Activated CD4-positive, alpha-beta memory T cell treated with anti-CD3 and anti-CD28 coated beads, Interleukin-2, amount 10 ng/mL, durations not matched to agents 7 days and 5 days (primary cell): ENCODE results near the gene ADCY5. TPM values are rescaled to one million over a fixed set of nuclear protein-coding genes. Genes with fewer than 3 reads are reported as not detected.

ENCODE experiments used
- CTCF ChIA-PET: fragments of 350-600 bp; sonication (Branson Sonifier 250); formaldehyde crosslinking; loops from one replicate; lab custom pipeline; 2021; ENCODE audit warnings: antibody characterized with exemption, inconsistent platforms; lab: Charles Lee
- POLR2A ChIA-PET: fragments of 350-600 bp; sonication (Branson Sonifier 250); formaldehyde crosslinking; loops from one replicate; lab custom pipeline; 2021; ENCODE audit warnings: antibody characterized with exemption; lab: Charles Lee
- DNase-seq: peaks from one replicate; pipeline ENCODE4 v3.0.0-alpha.2; 2020
- H3K27ac Mint-ChIP-seq: one replicate; pipeline ENCODE4 v1.8.0; 2021; ENCODE audit warnings: mild to moderate bottlenecking, mixed read lengths
- H3K27me3 Mint-ChIP-seq: one replicate; pipeline ENCODE4 v1.8.0; 2021; ENCODE audit warnings: mixed read lengths
- H3K36me3 Mint-ChIP-seq: one replicate; pipeline ENCODE4 v1.8.0; 2021; ENCODE audit warnings: low read depth, mixed read lengths
- H3K4me1 Mint-ChIP-seq: one replicate; pipeline ENCODE4 v1.8.0; 2021; ENCODE audit warnings: mixed read lengths
- H3K4me3 Mint-ChIP-seq: one replicate; pipeline ENCODE4 v1.8.0; 2021; ENCODE audit warnings: mild to moderate bottlenecking, mixed read lengths
- H3K9me3 Mint-ChIP-seq: one replicate; pipeline ENCODE4 v1.8.0; 2021; ENCODE audit warnings: mixed read lengths
- total RNA-seq, 2 experiments: library from RNA; stranded (reverse); gene quantifications; one replicate each; pipeline ENCODE4 v1.2.3, GENCODE V29; 2021

The ADCY5 gene
- total RNA-seq, 2 experiments from 2014 or later = not detected

- Mint-ChIP-seq H3K27me3 (peaks cover 21% of the 10 kb centered on the region), H3K27ac (no peak overlapping the region), H3K4me1 (peaks cover 13% of the 10 kb centered on the region), H3K4me3 (no peak overlapping the region), H3K36me3 (no peaks in the 10 kb centered on the region), H3K9me3 (no peaks in the 10 kb centered on the region)
- no peak for DNase-seq
- POLR2A ChIA-PET = no interaction called here
- CTCF ChIA-PET = no interaction called here
Observed at GRCh38 chr3:123348471-123349200, 100.3 kb downstream of the ADCY5 start.

GRCh38 chr3:123347691-123348264 is 101.1 kb downstream of the ADCY5 start:
- H3K9me3 Mint-ChIP-seq = no peaks in the 10 kb centered on the region
- H3K27ac Mint-ChIP-seq = no peak overlapping the region
- H3K4me1 Mint-ChIP-seq = peaks cover 13% of the 10 kb centered on the region
- H3K4me3 Mint-ChIP-seq = no peak overlapping the region
- CTCF ChIA-PET = no interaction called here
- H3K36me3 Mint-ChIP-seq = no peaks in the 10 kb centered on the region
- peaks cover 21% of the 10 kb centered on the region for H3K27me3 Mint-ChIP-seq
- DNase-seq = no peak
- POLR2A ChIA-PET = interaction anchor here (0.7 kb wide), 1 partner anchor 9 kb away, joined by 3 read pairs; no protein-coding TSS in a partner anchor

- DNase-seq = no peak
- Mint-ChIP-seq H3K27ac (no peak overlapping the region), H3K36me3 (no peaks in the 10 kb centered on the region), H3K27me3 (peaks cover 21% of the 10 kb centered on the region), H3K4me3 (no peak overlapping the region), H3K9me3 (no peaks in the 10 kb centered on the region), H3K4me1 (peaks cover 13% of the 10 kb centered on the region)
- ChIA-PET POLR2A (interaction anchor here (0.7 kb wide), 1 partner anchor 9 kb away, joined by 3 read pairs; no protein-coding TSS in a partner anchor), CTCF (no interaction called here)
Observed at GRCh38 chr3:123347205-123347604, 101.7 kb downstream of the ADCY5 start.

GRCh38 chr3:123346021-123346420 is 102.9 kb downstream of the ADCY5 start:
- no peaks in the 10 kb centered on the region for H3K9me3 Mint-ChIP-seq
- no peak for DNase-seq
- H3K27me3 Mint-ChIP-seq = peaks cover 23% of the 10 kb centered on the region
- no peak overlapping the region for H3K27ac Mint-ChIP-seq
- POLR2A ChIA-PET = no interaction called here
- H3K36me3 Mint-ChIP-seq = no peaks in the 10 kb centered on the region
- H3K4me1 Mint-ChIP-seq = peaks cover 13% of the 10 kb centered on the region
- H3K4me3 Mint-ChIP-seq = no peak overlapping the region
- CTCF ChIA-PET = no interaction called here

- H3K4me1 Mint-ChIP-seq = peaks cover 13% of the 10 kb centered on the region
- ChIA-PET CTCF (no interaction called here), POLR2A (no interaction called here)
- H3K36me3 Mint-ChIP-seq = no peaks in the 10 kb centered on the region
- H3K27me3 Mint-ChIP-seq = peaks cover 24% of the 10 kb centered on the region
- DNase-seq = no peak
- no peaks in the 10 kb centered on the region for H3K9me3 Mint-ChIP-seq
- no peak overlapping the region for H3K4me3 Mint-ChIP-seq
- H3K27ac Mint-ChIP-seq = peak overlapping the region; percentile 7
Observed at GRCh38 chr3:123344907-123345594, 103.8 kb downstream of the ADCY5 start.

- no peaks in the 10 kb centered on the region for H3K9me3 Mint-ChIP-seq
- peaks cover 18% of the 10 kb centered on the region for H3K27me3 Mint-ChIP-seq
- no peaks in the 10 kb centered on the region for H3K36me3 Mint-ChIP-seq
- H3K4me1 Mint-ChIP-seq = peaks cover 13% of the 10 kb centered on the region
- ChIA-PET CTCF (no interaction called here), POLR2A (no interaction called here)
- H3K4me3 Mint-ChIP-seq = no peak overlapping the region
- H3K27ac Mint-ChIP-seq = peak overlapping the region; percentile 7
- DNase-seq = peak; percentile 45
Observed at GRCh38 chr3:123344175-123344906, 104.5 kb downstream of the ADCY5 start.

GRCh38 chr3:123343296-123344174 is 105.4 kb downstream of the ADCY5 start:
- CTCF ChIA-PET = no interaction called here
- POLR2A ChIA-PET = no interaction called here
- no peak overlapping the region for H3K4me3 Mint-ChIP-seq
- H3K36me3 Mint-ChIP-seq = no peaks in the 10 kb centered on the region
- peaks cover 13% of the 10 kb centered on the region for H3K4me1 Mint-ChIP-seq
- H3K9me3 Mint-ChIP-seq = no peaks in the 10 kb centered on the region
- peaks cover 11% of the 10 kb centered on the region for H3K27me3 Mint-ChIP-seq
- DNase-seq = no peak
- no peak overlapping the region for H3K27ac Mint-ChIP-seq

GRCh38 chr3:123342631-123343080 is 106.2 kb downstream of the ADCY5 start:
- peaks cover 4% of the 10 kb centered on the region for H3K27me3 Mint-ChIP-seq
- POLR2A ChIA-PET = no interaction called here
- DNase-seq = no peak

GRCh38 chr3:123341871-123342630 is 106.8 kb downstream of the ADCY5 start:
- ChIA-PET POLR2A (no interaction called here), CTCF (no interaction called here)
- Mint-ChIP-seq H3K9me3 (no peaks in the 10 kb centered on the region), H3K4me3 (no peak overlapping the region), H3K27me3 (peaks cover 3% of the 10 kb centered on the region), H3K36me3 (no peaks in the 10 kb centered on the region), H3K27ac (no peak overlapping the region), H3K4me1 (peaks cover 13% of the 10 kb centered on the region)
- no peak for DNase-seq

More at GRCh38 chr3:123342631-123343080, 106.2 kb downstream of the ADCY5 start:
- Mint-ChIP-seq H3K9me3 (no peaks in the 10 kb centered on the region), H3K27ac (no peak overlapping the region), H3K4me3 (no peak overlapping the region), H3K4me1 (peaks cover 13% of the 10 kb centered on the region), H3K36me3 (no peaks in the 10 kb centered on the region)
- CTCF ChIA-PET = no interaction called here

- Mint-ChIP-seq H3K9me3 (no peaks in the 10 kb centered on the region), H3K27ac (no peak overlapping the region), H3K4me1 (peaks cover 11% of the 10 kb centered on the region), H3K27me3 (peaks cover 3% of the 10 kb centered on the region), H3K4me3 (no peak overlapping the region), H3K36me3 (no peaks in the 10 kb centered on the region)
- ChIA-PET CTCF (interaction anchor here (0.6 kb wide), 1 partner anchor 32 kb away, joined by 5 read pairs; no protein-coding TSS in a partner anchor), POLR2A (no interaction called here)
- no peak for DNase-seq
Observed at GRCh38 chr3:123340336-123340735, 108.6 kb downstream of the ADCY5 start.

- Mint-ChIP-seq H3K9me3 (no peaks in the 10 kb centered on the region), H3K36me3 (no peaks in the 10 kb centered on the region), H3K27me3 (peaks cover 3% of the 10 kb centered on the region), H3K4me1 (peaks cover 9% of the 10 kb centered on the region), H3K27ac (no peak overlapping the region), H3K4me3 (no peak overlapping the region)
- no peak for DNase-seq
- POLR2A ChIA-PET = no interaction called here
- CTCF ChIA-PET = no interaction called here
Observed at GRCh38 chr3:123339302-123339701, 109.6 kb downstream of the ADCY5 start.
